OCI-LY7 (cell line): ENCODE results near the gene HSCB.

ENCODE experiments used
- EZH2phosphoT487 ChIP-seq: fragments of 200-600 bp; sonication (generic); IDR thresholded peaks from 2 replicates; pipeline ENCODE4 v1.6.1; 2018; ENCODE audit warnings: low read depth, borderline replicate concordance, mild to moderate bottlenecking, mixed run types, antibody characterized with exemption, low read length, moderate library complexity, mixed read lengths
- TF ChIP-seq, protein P1 (sequence below): fragments of 200-600 bp; sonication (generic); conservative IDR thresholded peaks from 2 replicates; pipeline ENCODE4 v1.5.1; 2014; ENCODE audit warnings: mild to moderate bottlenecking, antibody characterized with exemption, low read length, moderate library complexity, mixed read lengths

GRCh38 chr22:28799606-28800307 lies 57.9 kb downstream of the HSCB start:
- TF ChIP-seq, protein P1, sequence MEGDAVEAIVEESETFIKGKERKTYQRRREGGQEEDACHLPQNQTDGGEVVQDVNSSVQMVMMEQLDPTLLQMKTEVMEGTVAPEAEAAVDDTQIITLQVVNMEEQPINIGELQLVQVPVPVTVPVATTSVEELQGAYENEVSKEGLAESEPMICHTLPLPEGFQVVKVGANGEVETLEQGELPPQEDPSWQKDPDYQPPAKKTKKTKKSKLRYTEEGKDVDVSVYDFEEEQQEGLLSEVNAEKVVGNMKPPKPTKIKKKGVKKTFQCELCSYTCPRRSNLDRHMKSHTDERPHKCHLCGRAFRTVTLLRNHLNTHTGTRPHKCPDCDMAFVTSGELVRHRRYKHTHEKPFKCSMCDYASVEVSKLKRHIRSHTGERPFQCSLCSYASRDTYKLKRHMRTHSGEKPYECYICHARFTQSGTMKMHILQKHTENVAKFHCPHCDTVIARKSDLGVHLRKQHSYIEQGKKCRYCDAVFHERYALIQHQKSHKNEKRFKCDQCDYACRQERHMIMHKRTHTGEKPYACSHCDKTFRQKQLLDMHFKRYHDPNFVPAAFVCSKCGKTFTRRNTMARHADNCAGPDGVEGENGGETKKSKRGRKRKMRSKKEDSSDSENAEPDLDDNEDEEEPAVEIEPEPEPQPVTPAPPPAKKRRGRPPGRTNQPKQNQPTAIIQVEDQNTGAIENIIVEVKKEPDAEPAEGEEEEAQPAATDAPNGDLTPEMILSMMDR, result no peak
- no peak for TF ChIP-seq EZH2phosphoT487
